Left ventricle myocardium inferior (tissue), 1 donor: ENCODE measurements around the gene SYT10. TPM values are rescaled to one million over a fixed set of nuclear protein-coding genes. Genes with fewer than 3 reads are reported as not detected.
"Not testable (repeated sequence)": the region's sequence is repeated elsewhere in the genome, so short reads cannot be mapped to it uniquely, and the experiment has no call there.

ENCODE experiments used
- DNase-seq: peaks from one replicate; pipeline ENCODE4 v3.0.0-alpha.2; 2020
- H3K27ac ChIP-seq: fragments of 200-600 bp; replicated peaks from 2 replicates; pipeline ENCODE4 v1.8.0; 2021
- H3K27me3 ChIP-seq: fragments of 200-600 bp; 2 replicates; pipeline ENCODE4 v1.8.0; 2021; ENCODE audit warnings: low read depth
- H3K36me3 ChIP-seq: fragments of 200-600 bp; 2 replicates; pipeline ENCODE4 v1.8.0; 2021
- H3K4me1 ChIP-seq: fragments of 200-600 bp; 2 replicates; pipeline ENCODE4 v1.8.0; 2021
- H3K4me3 ChIP-seq: fragments of 200-600 bp; 2 replicates; pipeline ENCODE4 v1.8.0; 2021; ENCODE audit warnings: mild to moderate bottlenecking, moderate library complexity
- H3K9me3 ChIP-seq: fragments of 200-600 bp; replicated peaks from 2 replicates; pipeline ENCODE4 v1.8.0; 2021
- intact Hi-C: fragments of 100-400 bp; cut with micrococcal nuclease; formaldehyde crosslinking; loops from one replicate; pipeline ENCODE4 v1.11.0; 2022
- total RNA-seq: library from RNA; stranded (reverse); fragmentation: NEBNext Ultra II Directional; extraction: Animal tissue kit (Norgen Biotek cat#: 25700); gene quantifications from one replicate; pipeline ENCODE4 v1.2.1, GENCODE V29; 2021
- TF ChIP-seq, protein P1 (sequence below): fragments of 200-600 bp; IDR thresholded peaks from 2 replicates; pipeline ENCODE4 v1.8.0; 2021; ENCODE audit warnings: antibody characterized with exemption, mild to moderate bottlenecking, borderline replicate concordance
- donor health status: DM: no; HTN: yes; CAD: no; lungs with severe emphysema.

SYT10 gene
- total RNA-seq, 1 donor from 2014 or later, result not detected

DNA sequence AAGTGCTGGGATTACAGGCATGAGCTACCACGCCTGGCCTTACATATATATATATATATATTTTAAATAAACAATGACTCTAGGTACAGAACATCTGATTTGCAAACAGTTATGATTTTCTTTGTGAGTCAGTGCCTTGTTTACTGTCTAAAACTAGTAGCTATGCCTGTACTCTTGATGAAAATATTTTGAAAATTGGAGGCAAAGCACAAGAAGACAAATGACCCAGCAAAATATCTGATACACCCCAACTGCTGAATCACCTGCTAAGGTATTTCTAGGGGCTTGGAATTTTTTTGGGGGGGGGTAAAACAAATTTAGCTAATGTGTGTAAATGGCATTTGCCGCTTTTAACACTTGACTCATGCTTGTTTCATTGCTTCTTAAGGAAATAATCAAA lies 69.3 kb downstream of the SYT10 start:
- DNase-seq, result no peak
- no peaks in the 10 kb centered on the region for H3K27me3 ChIP-seq
- H3K27ac ChIP-seq, result no peak overlapping the region
- TF ChIP-seq, protein P1, sequence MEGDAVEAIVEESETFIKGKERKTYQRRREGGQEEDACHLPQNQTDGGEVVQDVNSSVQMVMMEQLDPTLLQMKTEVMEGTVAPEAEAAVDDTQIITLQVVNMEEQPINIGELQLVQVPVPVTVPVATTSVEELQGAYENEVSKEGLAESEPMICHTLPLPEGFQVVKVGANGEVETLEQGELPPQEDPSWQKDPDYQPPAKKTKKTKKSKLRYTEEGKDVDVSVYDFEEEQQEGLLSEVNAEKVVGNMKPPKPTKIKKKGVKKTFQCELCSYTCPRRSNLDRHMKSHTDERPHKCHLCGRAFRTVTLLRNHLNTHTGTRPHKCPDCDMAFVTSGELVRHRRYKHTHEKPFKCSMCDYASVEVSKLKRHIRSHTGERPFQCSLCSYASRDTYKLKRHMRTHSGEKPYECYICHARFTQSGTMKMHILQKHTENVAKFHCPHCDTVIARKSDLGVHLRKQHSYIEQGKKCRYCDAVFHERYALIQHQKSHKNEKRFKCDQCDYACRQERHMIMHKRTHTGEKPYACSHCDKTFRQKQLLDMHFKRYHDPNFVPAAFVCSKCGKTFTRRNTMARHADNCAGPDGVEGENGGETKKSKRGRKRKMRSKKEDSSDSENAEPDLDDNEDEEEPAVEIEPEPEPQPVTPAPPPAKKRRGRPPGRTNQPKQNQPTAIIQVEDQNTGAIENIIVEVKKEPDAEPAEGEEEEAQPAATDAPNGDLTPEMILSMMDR, result no peak
- no peak overlapping the region for H3K4me3 ChIP-seq
- no peaks in the 10 kb centered on the region for H3K4me1 ChIP-seq
- peaks cover under 1% of the 10 kb centered on the region for H3K9me3 ChIP-seq
- intact Hi-C loops, result no loop called here
- H3K36me3 ChIP-seq, result no peaks in the 10 kb centered on the region

DNA sequence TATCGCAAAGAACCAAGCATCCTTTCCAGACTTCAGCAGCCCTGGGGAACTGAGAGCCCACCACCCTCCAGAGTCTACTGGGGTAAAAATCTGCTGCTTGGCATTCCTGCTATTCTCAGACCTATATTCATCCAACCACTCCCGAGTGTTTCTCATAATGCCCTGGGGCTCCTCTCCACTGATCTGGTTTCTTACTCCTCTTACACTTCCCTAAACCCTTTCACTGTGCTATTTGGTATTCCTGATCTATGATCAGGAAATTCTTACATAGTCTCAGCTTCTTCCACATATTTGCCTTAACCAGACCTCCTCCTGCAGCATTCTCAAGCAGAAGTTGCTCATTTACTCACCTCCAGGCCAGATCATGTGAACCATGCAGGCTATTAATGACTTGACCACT lies 82.4 kb downstream of the SYT10 start:
- H3K9me3 ChIP-seq, result no peaks in the 10 kb centered on the region
- no peak for DNase-seq
- no peaks in the 10 kb centered on the region for H3K27me3 ChIP-seq
- H3K4me3 ChIP-seq, result no peak overlapping the region
- H3K27ac ChIP-seq, result no peak overlapping the region
- TF ChIP-seq, protein P1, result no peak
- intact Hi-C loops, result no loop called here
- no peaks in the 10 kb centered on the region for H3K4me1 ChIP-seq
- no peaks in the 10 kb centered on the region for H3K36me3 ChIP-seq

DNA sequence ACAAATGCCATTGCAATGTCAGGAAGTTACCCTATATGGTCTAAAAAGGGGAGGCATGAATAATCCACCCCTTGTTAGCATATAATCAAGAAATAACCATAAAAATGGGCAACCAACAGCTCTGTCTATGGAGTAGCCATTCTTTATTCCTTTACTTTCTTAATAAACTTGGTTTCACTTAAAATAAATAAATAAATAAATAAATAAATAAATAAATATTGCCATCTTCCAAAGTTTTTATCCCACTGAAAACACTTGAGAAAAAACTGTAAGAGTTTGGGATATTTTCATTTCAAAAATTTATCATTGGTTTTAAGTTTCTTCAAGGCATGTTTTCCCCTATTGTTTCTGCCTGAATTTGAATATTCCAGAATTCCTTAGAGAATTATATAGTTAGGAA lies 89.8 kb downstream of the SYT10 start:
- Histone ChIP-seq H3K9me3 (no peaks in the 10 kb centered on the region), H3K4me1 (no peaks in the 10 kb centered on the region), H3K36me3 (no peaks in the 10 kb centered on the region), H3K27me3 (no peaks in the 10 kb centered on the region), H3K27ac (no peak overlapping the region), H3K4me3 (no peak overlapping the region)
- no peak for DNase-seq
- intact Hi-C loops, result no loop called here
- TF ChIP-seq, protein P1, result no peak

DNA sequence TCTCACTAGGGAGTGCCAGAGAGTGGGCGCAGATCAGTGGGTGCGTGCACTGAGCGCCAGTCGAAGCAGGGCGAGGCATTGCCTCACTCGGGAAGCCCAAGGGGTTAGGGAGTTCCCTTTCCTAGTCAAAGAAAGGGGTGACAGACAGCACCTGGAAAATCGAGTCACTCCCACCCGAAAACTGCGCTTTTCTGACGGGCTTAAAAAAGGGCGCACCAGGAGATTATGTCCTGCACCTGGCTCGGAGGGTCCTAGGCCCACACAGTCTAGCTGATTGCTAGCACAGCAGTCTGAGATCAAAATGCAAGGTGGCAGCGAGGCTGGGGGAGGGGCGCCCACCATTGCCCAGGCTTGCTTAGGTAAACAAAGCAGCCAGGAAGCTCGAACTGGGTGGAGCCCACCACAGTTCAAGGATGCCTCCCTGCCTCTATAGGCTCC lies 107.6 kb downstream of the SYT10 start:
- DNase-seq, intact Hi-C loops, H3K4me3 ChIP-seq: not testable (repeated sequence)

DNA sequence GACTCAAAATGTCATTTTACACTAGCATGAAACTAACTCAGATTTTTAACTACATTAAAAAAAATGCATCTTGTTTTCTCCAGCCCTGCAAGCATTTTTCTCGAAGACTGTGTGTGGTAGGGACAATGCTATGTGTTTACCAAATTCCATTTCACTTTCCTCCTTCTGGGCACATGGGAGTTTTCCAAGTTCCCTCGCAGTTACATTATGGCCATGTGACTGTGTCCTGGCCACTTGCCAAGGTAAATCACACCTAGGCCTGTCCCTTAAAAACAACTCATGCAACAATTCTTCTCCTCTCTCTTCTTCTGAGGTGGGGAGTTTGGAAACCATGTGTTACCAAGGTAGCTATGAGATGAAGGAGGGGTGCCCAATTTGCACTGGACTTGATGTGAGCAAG lies 108.7 kb downstream of the SYT10 start:
- Histone ChIP-seq H3K4me3 (no peak overlapping the region), H3K27ac (no peak overlapping the region), H3K9me3 (no peaks in the 10 kb centered on the region), H3K27me3 (no peaks in the 10 kb centered on the region), H3K36me3 (no peaks in the 10 kb centered on the region), H3K4me1 (no peaks in the 10 kb centered on the region)
- no peak for DNase-seq
- intact Hi-C loops, result no loop called here
- TF ChIP-seq, protein P1, result no peak

More for the DNA sequence above, 107.6 kb downstream of the SYT10 start:
- not testable (repeated sequence) for H3K4me1 ChIP-seq, H3K9me3 ChIP-seq, H3K36me3 ChIP-seq, H3K27ac ChIP-seq, H3K27me3 ChIP-seq
